ENCODE data around the gene CASTOR2. TPM values are rescaled to one million over a fixed set of nuclear protein-coding genes. Genes with fewer than 3 reads are reported as not detected.
A peak's percentile ranks its signal among the peaks of the same experiment; 100 is the strongest.

The CASTOR2 gene
- total RNA-seq, 6 experiments from 2014 or later = 20.0 to 26.1 (median 23.2) TPM

- H3K9me3 Mint-ChIP-seq = no peaks in the 10 kb centered on the region
- peaks cover 34% of the 10 kb centered on the region for H3K4me1 Mint-ChIP-seq (ENCODE audit: low read depth)
- H3K27ac Mint-ChIP-seq = peak overlapping the region; percentile 93
- peak overlapping the region; percentile 15; the same call in 1 of the 2 replicates for H3K4me3 Mint-ChIP-seq
- TF ChIP-seq CTCF (IDR thresholded peaks at IDR 0.05) = no peak
- no peaks in the 10 kb centered on the region; the same call in 1 of the 2 replicates for H3K27me3 Mint-ChIP-seq (ENCODE audit: insufficient read depth)
- peaks cover 23% of the 10 kb centered on the region for H3K36me3 Mint-ChIP-seq (ENCODE audit: low read depth)
- DNase-seq = no peak
These were observed 91.6 kb downstream of the CASTOR2 start for GRCh38 chr7:75055830-75056772.

- peaks cover 27% of the 10 kb centered on the region for H3K36me3 Mint-ChIP-seq (ENCODE audit: low read depth)
- DNase-seq = no peak
These were observed 93.9 kb downstream of the CASTOR2 start for GRCh38 chr7:75058406-75058805.

GRCh38 chr7:75064291-75064690 lies 99.8 kb downstream of the CASTOR2 start:
- Mint-ChIP-seq H3K4me1 (ENCODE audit: low read depth) (no peaks in the 10 kb centered on the region), H3K9me3 (no peaks in the 10 kb centered on the region), H3K27me3 (ENCODE audit: insufficient read depth) (no peaks in the 10 kb centered on the region; the same call in 1 of the 2 replicates), H3K36me3 (ENCODE audit: low read depth) (peaks cover 23% of the 10 kb centered on the region), H3K4me3 (no peak overlapping the region), H3K27ac (no peak overlapping the region)
- no peak for TF ChIP-seq CTCF (IDR thresholded peaks at IDR 0.05)
- DNase-seq = no peak

More at GRCh38 chr7:75058406-75058805, 93.9 kb downstream of the CASTOR2 start:
- Mint-ChIP-seq H3K4me3 (no peak overlapping the region), H3K27me3 (ENCODE audit: insufficient read depth) (no peaks in the 10 kb centered on the region; the same call in 1 of the 2 replicates), H3K9me3 (no peaks in the 10 kb centered on the region), H3K4me1 (ENCODE audit: low read depth) (peaks cover 34% of the 10 kb centered on the region), H3K27ac (no peak overlapping the region)
- no peak for TF ChIP-seq CTCF (IDR thresholded peaks at IDR 0.05)

GRCh38 chr7:75064801-75065200 lies 100.3 kb downstream of the CASTOR2 start:
- Mint-ChIP-seq H3K4me3 (no peak overlapping the region), H3K9me3 (no peaks in the 10 kb centered on the region), H3K36me3 (ENCODE audit: low read depth) (peaks cover 24% of the 10 kb centered on the region), H3K27me3 (ENCODE audit: insufficient read depth) (no peaks in the 10 kb centered on the region; the same call in 1 of the 2 replicates), H3K27ac (no peak overlapping the region), H3K4me1 (ENCODE audit: low read depth) (no peaks in the 10 kb centered on the region)
- TF ChIP-seq CTCF (IDR thresholded peaks at IDR 0.05) = no peak
- DNase-seq = no peak

- H3K9me3 Mint-ChIP-seq = no peaks in the 10 kb centered on the region
- H3K36me3 Mint-ChIP-seq (ENCODE audit: low read depth) = peaks cover 33% of the 10 kb centered on the region
- no peaks in the 10 kb centered on the region for H3K4me1 Mint-ChIP-seq (ENCODE audit: low read depth)
- DNase-seq = no peak
- no peaks in the 10 kb centered on the region for H3K27me3 Mint-ChIP-seq (ENCODE audit: insufficient read depth)
- no peak overlapping the region for H3K4me3 Mint-ChIP-seq
- H3K27ac Mint-ChIP-seq = no peak overlapping the region
- TF ChIP-seq CTCF (IDR thresholded peaks at IDR 0.05) = no peak
These were observed 102.0 kb downstream of the CASTOR2 start for GRCh38 chr7:75066521-75066920.

Data from HFFc6 (cell line).